Raji (cell line): Measurements from ENCODE around the gene COL15A1.

Experiments
- POLR2A ChIP-seq: IDR thresholded peaks from 2 replicates; pipeline ENCODE4 v1.6.1; 2011; ENCODE audit warnings: low read depth, low read length, control low read depth; ENCODE audit not compliant: insufficient read depth

Gene COL15A1

DNA sequence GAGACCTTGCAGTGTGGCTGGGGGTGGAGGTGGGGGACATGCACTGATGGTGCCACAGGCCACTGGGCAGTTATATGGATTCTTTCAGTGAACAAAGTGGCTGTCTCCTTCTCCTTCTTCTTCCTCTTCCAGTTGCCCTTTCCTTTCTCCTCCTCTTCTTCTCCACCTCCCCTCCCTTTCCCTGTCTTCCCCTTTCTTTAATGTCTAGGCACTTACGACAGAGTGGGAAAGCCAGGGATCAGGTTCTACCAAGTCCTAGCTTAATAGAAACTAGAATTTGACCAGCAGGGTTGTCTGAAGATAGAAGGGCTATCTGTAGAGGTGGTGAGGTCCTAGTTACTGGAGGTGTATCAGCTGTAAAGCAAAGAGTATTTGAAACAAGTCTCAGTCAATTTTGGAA lies 62.8 kb downstream of the COL15A1 start:
- no peak for TF ChIP-seq POLR2A

DNA sequence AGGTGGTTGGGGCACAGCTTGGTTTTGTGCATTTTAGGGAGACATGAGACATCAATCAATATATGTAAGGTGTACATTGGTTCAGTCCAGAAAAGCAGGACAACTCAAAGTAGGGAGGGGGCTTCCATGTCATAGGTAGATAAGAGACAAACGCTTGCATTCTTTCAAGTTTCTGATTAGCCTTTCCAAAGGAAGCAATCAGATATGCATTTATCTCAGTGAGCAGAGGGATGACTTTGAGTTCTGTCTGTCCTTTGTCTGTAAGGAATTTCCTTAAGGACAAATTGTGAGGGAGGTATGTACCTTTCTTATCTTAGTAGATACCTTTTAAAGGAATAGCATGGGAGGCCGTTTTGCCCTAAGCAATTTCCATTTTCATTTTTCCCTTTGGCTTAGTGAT lies 63.3 kb downstream of the COL15A1 start:
- no peak for TF ChIP-seq POLR2A

DNA sequence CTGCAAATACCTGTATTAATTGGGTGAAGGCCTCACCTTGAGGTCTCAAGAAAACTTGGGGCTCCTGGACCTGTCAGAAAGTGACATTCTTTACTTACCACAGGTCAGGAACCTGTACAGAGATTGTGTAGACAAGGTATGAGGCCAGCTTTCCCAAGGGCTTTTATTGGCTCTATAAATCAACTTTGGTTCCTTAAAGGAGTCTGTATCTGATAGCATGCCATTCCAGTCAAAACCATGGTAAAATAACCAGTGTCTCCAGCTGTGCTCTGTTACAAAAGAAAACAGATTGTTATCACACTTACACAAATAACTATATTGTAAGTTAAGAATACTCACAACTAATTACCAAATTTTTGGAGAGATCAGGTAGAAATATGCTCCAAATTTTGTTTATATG lies 64.5 kb downstream of the COL15A1 start:
- TF ChIP-seq POLR2A = no peak

DNA sequence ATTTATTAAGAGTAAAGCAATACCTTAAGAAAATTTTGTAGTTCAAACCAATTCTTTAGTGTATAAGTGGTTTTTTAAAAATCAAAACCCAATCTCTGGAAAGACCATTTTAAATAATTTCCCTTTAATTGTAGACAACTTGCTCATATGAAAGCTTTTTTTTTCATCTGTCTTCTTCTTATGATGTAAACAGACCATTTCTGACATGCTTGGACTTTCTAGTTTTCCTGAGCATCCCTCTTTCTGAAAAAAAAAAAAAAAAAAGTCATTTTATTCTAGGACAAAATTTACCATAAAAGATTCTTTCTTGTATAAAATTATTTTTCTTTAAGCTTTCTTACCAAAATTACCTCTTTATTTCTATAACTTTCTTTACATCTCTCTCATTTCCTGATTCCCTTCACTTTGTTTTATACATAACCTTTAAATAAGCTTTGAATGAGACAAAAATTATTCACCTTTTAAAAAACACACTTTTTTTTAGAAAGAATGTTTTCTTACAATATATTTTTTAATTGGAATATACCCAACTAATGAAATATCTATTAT lies 67.5 kb downstream of the COL15A1 start:
- no peak for TF ChIP-seq POLR2A

DNA sequence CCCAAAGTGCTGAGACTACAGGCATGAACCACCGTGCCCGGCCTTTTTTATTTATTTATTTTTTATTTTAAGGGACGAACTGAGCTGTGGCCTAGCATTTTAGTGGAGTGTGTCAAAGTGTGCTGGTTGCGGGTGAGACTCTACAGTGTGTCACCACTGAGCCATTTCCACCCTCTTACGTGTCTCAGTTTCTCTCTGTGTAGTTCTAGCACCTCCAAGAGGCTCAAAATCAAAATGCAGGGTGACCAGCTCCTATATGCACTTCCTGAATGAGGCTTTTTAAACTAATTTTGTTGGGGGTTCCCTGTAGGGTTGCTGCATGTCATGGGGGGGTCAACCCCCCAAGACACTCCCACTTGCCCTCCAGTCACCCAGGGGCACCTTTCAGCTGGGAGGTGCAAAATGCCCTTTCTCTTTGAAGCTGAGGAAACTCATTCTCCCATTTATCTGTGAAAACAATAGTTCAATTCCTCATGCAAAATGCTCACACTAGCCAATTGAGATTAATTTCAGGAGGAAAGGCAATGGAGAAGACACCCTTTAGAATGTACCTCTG lies 69.3 kb downstream of the COL15A1 start:
- TF ChIP-seq POLR2A = no peak

DNA sequence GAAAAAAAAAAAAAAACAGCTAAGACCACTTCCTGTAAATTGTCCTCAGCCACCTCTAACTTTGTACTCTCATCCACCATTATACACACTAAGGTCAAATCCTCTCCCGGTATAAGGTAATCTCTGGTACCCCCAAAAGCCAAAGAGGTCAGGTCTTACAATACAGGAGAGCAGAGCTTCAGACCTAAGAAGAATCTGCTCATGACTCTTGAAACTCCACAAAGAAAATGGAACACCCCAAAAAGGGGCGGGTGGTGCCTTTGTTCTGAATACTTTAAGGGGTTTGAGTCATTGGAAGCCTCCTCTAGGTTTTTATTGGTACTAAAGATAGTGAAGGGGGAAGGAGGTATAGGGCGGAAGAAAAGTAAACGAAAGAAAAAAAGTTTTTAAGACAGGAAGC lies 69.8 kb downstream of the COL15A1 start:
- TF ChIP-seq POLR2A = no peak

DNA sequence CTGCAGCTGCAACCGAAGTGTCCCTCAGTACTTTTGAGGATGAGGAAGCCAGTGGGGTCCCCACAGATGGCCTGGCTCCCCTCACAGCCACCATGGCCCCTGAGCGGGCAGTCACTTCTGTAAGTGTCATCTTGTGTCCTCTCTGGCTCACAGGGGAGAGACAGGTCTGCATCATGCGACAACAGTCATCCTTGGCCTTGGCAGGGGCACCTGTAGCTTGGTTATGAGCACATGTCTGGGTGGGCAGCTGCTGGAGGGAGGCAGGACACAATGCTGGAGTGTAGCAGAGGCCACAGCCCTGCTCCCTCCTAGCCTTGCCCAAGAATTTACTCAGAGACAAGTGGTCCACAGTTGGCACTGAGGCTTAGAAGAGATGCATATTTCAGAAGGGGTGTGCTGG lies 71.7 kb downstream of the COL15A1 start:
- TF ChIP-seq POLR2A = no peak

DNA sequence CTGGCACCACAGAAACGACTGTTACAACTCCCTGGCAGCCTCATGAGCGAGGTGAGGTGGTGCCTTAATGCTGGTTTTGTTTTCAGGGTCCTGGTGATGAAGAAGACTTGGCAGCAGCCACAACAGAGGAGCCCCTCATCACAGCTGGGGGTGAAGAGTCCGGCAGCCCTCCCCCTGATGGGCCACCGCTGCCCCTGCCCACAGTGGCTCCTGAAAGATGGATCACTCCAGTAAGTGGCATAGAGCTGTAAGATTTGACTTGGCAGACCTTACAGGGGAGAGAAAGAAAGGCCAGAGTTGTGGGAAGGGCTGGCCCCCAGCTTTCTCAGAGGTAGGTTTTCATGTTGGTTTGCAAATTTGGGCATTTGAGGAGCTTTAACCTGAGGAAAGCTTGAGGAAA lies 72.2 kb downstream of the COL15A1 start:
- no peak for TF ChIP-seq POLR2A

DNA sequence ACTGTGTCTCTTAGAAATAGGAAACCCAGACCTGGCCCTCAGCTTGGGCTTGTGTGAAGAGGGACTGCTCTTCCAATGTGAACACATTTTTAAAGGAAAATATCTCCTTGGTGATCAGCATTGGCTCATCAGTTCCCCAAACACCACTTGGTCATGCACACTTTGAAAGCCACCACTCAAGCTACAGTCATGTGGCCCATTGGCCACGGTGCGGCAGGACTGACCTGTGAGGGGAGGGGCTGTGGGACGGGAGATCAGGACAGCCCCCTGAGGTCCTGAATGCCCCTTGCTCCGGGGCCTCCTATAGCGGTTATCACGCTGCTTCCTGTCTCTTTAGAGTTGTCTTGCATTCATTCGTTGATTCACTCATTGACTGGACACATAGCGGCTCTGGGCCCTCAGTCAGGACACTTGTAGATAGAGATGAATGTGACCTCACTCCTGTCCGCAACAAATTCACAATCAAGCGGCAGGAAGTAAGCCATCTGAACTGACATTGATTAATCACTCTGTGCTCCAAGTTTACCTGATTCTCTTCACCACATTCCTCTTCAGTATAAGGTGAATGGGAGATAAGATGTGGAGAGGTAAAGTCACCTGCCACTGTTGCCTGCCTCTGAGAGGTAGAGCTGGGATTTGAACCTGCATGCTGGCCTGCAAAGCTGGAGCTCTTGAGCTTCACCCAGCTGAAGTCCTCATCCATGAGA lies 73.1 kb downstream of the COL15A1 start:
- TF ChIP-seq POLR2A = no peak

DNA sequence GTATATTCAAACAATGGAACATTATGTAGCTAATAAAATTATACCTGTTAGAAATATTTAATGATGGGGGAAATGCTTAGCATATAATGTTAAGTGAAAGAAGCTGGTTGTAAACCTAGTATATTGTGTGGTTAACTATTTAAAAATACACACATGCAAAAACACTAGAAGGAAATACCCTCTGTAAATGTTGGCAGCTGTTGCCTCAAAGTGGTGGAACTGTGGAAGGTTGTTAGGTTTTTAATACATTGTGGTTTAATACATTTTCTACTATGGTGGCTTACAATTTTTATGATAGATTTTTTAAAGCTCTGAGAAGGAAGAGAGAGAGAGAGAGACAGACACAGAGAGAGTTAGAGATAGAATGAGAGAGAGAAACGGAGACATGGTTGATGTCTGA lies 74.9 kb downstream of the COL15A1 start:
- no peak for TF ChIP-seq POLR2A

DNA sequence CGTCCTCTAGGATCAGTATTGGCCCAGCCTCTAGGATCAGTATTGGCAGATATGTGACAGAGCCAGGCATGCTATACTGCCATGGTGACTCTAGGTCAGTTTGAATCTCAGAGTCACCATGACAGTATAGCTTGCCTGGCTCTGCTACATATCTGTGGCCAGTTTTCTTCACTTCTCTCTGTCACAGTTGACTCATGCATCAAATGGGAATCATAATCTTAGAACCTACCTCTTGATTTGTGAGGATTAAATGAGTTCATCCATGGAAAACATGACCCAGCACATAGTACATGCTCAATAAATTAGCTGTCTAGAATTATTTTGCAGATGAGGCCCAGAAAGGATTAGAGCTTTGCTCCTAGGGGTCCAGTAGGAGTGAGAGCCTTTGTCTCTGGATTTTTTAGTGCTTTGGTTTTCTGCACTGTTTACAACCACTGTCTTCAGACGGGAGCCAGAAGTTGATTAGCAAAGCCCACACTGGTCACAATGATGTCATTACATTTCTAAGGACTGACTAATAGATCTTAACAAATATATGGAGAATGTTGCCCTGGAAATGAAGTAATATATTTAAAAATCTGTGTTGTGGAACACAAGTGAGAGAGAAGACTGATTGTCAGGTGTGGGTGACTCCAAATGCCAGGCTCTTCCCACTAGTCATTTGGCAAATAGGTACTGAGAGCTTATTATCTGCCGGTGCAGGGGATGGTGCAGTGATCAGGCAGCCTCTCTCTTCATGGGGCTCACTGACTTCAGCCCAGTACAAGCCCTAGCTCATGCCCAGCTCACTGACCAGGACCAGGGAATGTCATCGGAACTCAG lies 76.0 kb downstream of the COL15A1 start:
- TF ChIP-seq POLR2A = no peak

DNA sequence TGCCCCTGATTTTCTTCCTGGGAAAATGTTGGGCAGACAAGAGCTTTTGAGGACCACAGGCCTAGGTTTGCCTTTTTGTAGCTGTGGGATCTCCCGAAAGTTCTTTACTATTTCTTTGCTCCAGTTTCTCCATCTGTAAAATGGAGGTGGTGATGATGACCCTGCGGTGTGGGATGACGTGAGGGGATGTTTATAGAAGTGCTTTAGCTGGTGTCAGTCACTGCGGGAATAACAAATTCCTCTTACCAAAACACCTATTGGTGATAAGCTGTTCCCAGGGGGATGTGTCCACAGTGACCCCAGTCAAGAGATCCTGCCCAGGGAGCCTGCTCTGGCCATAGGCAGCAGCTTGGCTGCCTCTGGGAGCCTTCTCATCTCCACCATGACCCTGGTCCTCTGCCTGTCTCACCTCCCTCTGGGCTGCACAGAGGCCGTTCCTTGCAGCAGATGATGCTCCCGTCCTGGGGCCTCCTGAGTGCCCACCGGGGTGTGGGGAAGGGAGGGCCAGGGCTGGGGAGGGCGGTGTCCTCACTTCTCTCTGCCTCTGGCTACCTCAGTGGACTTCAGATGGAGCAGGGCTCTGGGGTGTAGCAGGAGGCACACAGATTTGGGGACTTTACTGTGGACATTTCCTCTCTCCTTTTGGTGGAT lies 77.2 kb downstream of the COL15A1 start:
- TF ChIP-seq POLR2A = no peak

DNA sequence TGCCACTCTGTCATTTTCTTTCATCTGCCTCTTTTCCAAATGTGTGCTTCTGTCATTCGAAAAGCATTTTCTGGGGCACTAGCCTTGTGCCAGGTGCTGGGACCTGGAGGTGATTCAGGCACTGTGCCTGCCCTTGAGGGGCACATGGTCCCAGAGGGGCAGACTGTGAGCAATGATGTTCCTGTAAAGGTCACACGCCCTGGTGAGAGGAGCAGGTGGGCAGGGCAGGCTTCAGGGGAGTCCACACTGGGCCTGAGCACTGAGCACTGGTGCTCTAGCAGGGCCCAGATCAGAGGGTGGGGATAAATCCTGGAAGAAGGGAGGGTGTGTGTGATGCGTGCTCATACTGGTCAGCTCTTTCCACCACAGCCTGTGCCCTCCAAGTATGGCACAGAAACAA lies 77.8 kb downstream of the COL15A1 start:
- no peak for TF ChIP-seq POLR2A

DNA sequence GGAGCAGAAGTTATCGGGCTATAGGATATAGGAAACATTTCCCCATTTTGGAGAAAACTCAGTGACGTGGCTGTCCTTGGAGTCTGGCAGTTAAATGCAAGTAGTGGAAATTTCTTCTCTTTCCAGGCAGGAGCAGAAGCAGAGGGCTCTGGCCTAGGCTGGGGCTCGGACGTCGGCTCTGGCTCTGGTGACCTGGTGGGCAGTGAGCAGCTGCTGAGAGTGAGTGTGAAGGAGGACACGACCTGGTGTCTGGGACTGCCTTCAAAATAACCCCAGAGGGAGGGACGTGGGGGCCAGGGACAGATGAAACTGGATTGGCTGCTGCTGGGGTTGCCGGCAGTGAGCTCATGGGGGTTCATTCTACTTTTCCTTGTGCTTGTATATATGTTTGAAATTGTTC lies 79.5 kb downstream of the COL15A1 start:
- TF ChIP-seq POLR2A = no peak

DNA sequence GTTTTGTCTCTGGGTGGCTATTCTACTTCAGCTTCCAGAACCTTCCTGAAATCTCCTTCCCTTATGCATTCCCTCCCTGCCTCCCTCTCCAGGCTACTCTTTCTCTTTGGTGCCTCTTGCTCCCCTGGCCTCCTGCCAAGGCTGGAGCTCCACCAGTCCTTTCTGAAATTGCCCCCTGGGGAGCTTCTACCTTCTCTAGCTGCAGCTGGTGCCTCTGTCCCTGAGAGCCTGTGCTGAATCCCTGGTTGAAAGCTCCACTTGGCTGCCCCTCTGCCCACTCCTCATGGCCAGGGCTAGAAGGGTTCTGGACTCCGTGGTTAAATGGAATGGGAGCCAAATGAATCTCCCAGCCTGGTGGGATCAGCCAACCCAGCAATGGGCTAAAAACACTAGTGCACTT lies 80.1 kb downstream of the COL15A1 start:
- TF ChIP-seq POLR2A = no peak
